ENCODE measurements around the gene TAS1R3. TPM values are rescaled to one million over a fixed set of nuclear protein-coding genes. Genes with fewer than 3 reads are reported as not detected.

The TAS1R3 gene
- total RNA-seq, 1 experiment from 2014 or later, result 0.28 TPM

- no peaks in the 10 kb centered on the region for H3K36me3 Mint-ChIP-seq (ENCODE audit: insufficient read depth in 1 of 3, low read depth in 3 of 3)
- DNase-seq, result no peak
Measured at GRCh38 chr1:1287288-1288110, 43.6 kb upstream of the TAS1R3 start.

More at GRCh38 chr1:1287288-1288110, 43.6 kb upstream of the TAS1R3 start:
- Histone ChIP-seq H4K20me1 (ENCODE audit: control insufficient read depth, insufficient read depth, insufficient read length) (no peaks in the 10 kb centered on the region), H2BK12ac (ENCODE audit: insufficient read length, low read depth, low read length) (no peak overlapping the region), H4K5ac (ENCODE audit: insufficient read length, low read depth, low read length) (peak overlapping the region; percentile 37), H3K9me3 (ENCODE audit: control insufficient read depth, low read depth, low read length) (no peaks in the 10 kb centered on the region), H3K4me2 (ENCODE audit: insufficient read depth, insufficient read length, low read length) (no peak overlapping the region), H2AK5ac (ENCODE audit: insufficient read length, low read length) (no peak overlapping the region), H3K9ac (ENCODE audit: extremely low read depth, insufficient read length, low read length) (no peak overlapping the region), H2BK20ac (ENCODE audit: low read depth, low read length, poor library complexity, severe bottlenecking) (no peak overlapping the region), H4K8ac (replicated peaks; ENCODE audit: insufficient read length, low read depth, low read length) (no peak overlapping the region), H3K79me1 (ENCODE audit: insufficient read depth, low read depth, low read length, poor library complexity, severe bottlenecking) (no peaks in the 10 kb centered on the region), H3K79me2 (ENCODE audit: insufficient read depth, low read length) (no peaks in the 10 kb centered on the region), H2AFZ (ENCODE audit: low read length) (no peak overlapping the region), H2BK5ac (ENCODE audit: insufficient read length, low read length) (no peak overlapping the region), H2BK120ac (ENCODE audit: low read depth, low read length, poor library complexity, severe bottlenecking) (no peak overlapping the region), H3K27me3 (ENCODE audit: insufficient read depth, low read length) (no peaks in the 10 kb centered on the region), H3K23me2 (ENCODE audit: insufficient read length, low read depth, low read length, poor library complexity, severe bottlenecking) (no peaks in the 10 kb centered on the region), H3K23ac (ENCODE audit: insufficient read length, low read depth, low read length) (no peak overlapping the region), H3K18ac (ENCODE audit: insufficient read length, low read depth, low read length) (peak overlapping the region; percentile 31), H2BK15ac (ENCODE audit: low read depth, low read length) (no peak overlapping the region), H3K56ac (ENCODE audit: insufficient read length, low read depth, low read length) (no peak overlapping the region), H3K4ac (ENCODE audit: low read depth, low read length) (no peak overlapping the region), H3K4me1 (ENCODE audit: insufficient read depth, low read length) (no peaks in the 10 kb centered on the region), H3T11ph (ENCODE audit: low read length) (no peak overlapping the region), H3K14ac (ENCODE audit: insufficient read depth, low read length) (no peak overlapping the region; the same call in 1 of the 2 replicates), H4K91ac (ENCODE audit: insufficient read length, low read depth, low read length) (no peak overlapping the region), H3K27ac (ENCODE audit: insufficient read length, low read depth, low read length) (no peak overlapping the region)
- no peak for TF ChIP-seq CTCF (conservative IDR thresholded peaks at IDR 0.05)
- Mint-ChIP-seq H3K4me3 (no peak overlapping the region), H3K27me3 (ENCODE audit: low read depth) (peaks cover 4% of the 10 kb centered on the region), H3K9me3 (peaks cover 2 to 10% of the 10 kb centered on the region in 2 experiments; a peak in 3 of 5 replicates), H3K27ac (no peak overlapping the region), H3K4me1 (peaks cover 0 to 14% of the 10 kb centered on the region in 2 experiments; a peak in 2 of 4 replicates)
- no CpG with 5 or more reads among the region's 46 CpGs for WGBS (ENCODE audit: extremely low coverage, insufficient read length, low lambda C conversion rate)
